ENCODE measurements around the gene CALML3.

CALML3 gene

GRCh38 chr10:5573319-5573950, 48.7 kb downstream of the CALML3 start:
- peak overlapping the region; percentile 35 for H3K27ac Mint-ChIP-seq

GRCh38 chr10:5573968-5574641, 49.3 kb downstream of the CALML3 start:
- Mint-ChIP-seq H3K27me3 (peaks cover 12% of the 10 kb centered on the region), H3K36me3 (no peaks in the 10 kb centered on the region), H3K4me1 (peaks cover 11% of the 10 kb centered on the region), H3K27ac (no peak overlapping the region), H3K4me3 (no peak overlapping the region), H3K9me3 (no peaks in the 10 kb centered on the region)
- ATAC-seq (ENCODE audit: low read depth), result no peak
- DNase-seq (ENCODE audit: low spot score in 2 of 2), result no peak

More at GRCh38 chr10:5573319-5573950, 48.7 kb downstream of the CALML3 start:
- Mint-ChIP-seq H3K4me3 (no peak overlapping the region), H3K36me3 (no peaks in the 10 kb centered on the region), H3K9me3 (peaks cover 3% of the 10 kb centered on the region), H3K4me1 (peaks cover 11% of the 10 kb centered on the region), H3K27me3 (peaks cover 16% of the 10 kb centered on the region)
- ATAC-seq (ENCODE audit: low read depth), result no peak
- DNase-seq (ENCODE audit: low spot score in 2 of 2), result no peak

GRCh38 chr10:5574642-5575131, 49.9 kb downstream of the CALML3 start:
- Mint-ChIP-seq H3K36me3 (no peaks in the 10 kb centered on the region), H3K27me3 (peaks cover 11% of the 10 kb centered on the region), H3K4me3 (no peak overlapping the region), H3K9me3 (no peaks in the 10 kb centered on the region), H3K4me1 (peaks cover 14% of the 10 kb centered on the region), H3K27ac (no peak overlapping the region)
- ATAC-seq (ENCODE audit: low read depth) (no peak), DNase-seq (ENCODE audit: low spot score in 2 of 2) (no peak)

GRCh38 chr10:5575144-5575481, 50.4 kb downstream of the CALML3 start:
- H3K4me3 Mint-ChIP-seq, result no peak overlapping the region
- H3K27me3 Mint-ChIP-seq, result peaks cover 11% of the 10 kb centered on the region
- H3K4me1 Mint-ChIP-seq, result peaks cover 14% of the 10 kb centered on the region
- no peaks in the 10 kb centered on the region for H3K9me3 Mint-ChIP-seq
- no peaks in the 10 kb centered on the region for H3K36me3 Mint-ChIP-seq
- ATAC-seq (ENCODE audit: low read depth), result no peak
- DNase-seq (ENCODE audit: low spot score in 2 of 2), result no peak
- H3K27ac Mint-ChIP-seq, result no peak overlapping the region

- DNase-seq (ENCODE audit: low spot score in 2 of 2) (no peak), ATAC-seq (ENCODE audit: low read depth) (no peak)
- Mint-ChIP-seq H3K4me1 (peaks cover 14% of the 10 kb centered on the region), H3K36me3 (no peaks in the 10 kb centered on the region), H3K4me3 (no peak overlapping the region), H3K27ac (no peak overlapping the region), H3K9me3 (no peaks in the 10 kb centered on the region), H3K27me3 (peaks cover 11% of the 10 kb centered on the region)
These were observed 50.9 kb downstream of the CALML3 start for GRCh38 chr10:5575482-5576153.

GRCh38 chr10:5576154-5576748, 51.5 kb downstream of the CALML3 start:
- DNase-seq (ENCODE audit: low spot score in 2 of 2) (no peak), ATAC-seq (ENCODE audit: low read depth) (no peak)
- H3K36me3 Mint-ChIP-seq, result no peaks in the 10 kb centered on the region
- H3K4me1 Mint-ChIP-seq, result peaks cover 18% of the 10 kb centered on the region
- no peaks in the 10 kb centered on the region for H3K9me3 Mint-ChIP-seq
- no peak overlapping the region for H3K27ac Mint-ChIP-seq
- H3K27me3 Mint-ChIP-seq, result peaks cover 11% of the 10 kb centered on the region
- H3K4me3 Mint-ChIP-seq, result no peak overlapping the region

Data from memory B cell (primary cell).